HepG2 (cell line): ENCODE data around the gene C1orf116. TPM values are rescaled to one million over a fixed set of nuclear protein-coding genes. Genes with fewer than 3 reads are reported as not detected.

Experiments used
- ATAC-seq: fragments of 200-7000 bp; cut with Tn5 transposase; 3 replicates; pipeline ENCODE4 v1.9.1; 2020; ENCODE audit warnings: mild to moderate bottlenecking, moderate library complexity
- BruUV-seq: library from RNA; stranded (reverse); fragments of 400-500 nt; replicated peaks from 2 replicates; lab custom pipeline; 2021; lab: Mats Ljungman, UMichigan
- CTCF ChIA-PET: fragments of 300-600 bp; formaldehyde crosslinking; extraction: SDS; loops from one replicate; lab custom pipeline; 2021; ENCODE audit warnings: low total read pairs, inconsistent platforms, low intra/inter-chr PET ratio; lab: Yijun Ruan, JAX
- POLR2A ChIA-PET: fragments of 350-600 bp; sonication (Branson Sonifier 250); formaldehyde crosslinking; loops from one replicate; lab custom pipeline; 2020; ENCODE audit warnings: antibody characterized with exemption, inconsistent platforms; lab: Yijun Ruan, JAX
- DNase-seq: peaks from one replicate; pipeline ENCODE4 v3.0.0-alpha.2; 2015; ENCODE audit warnings: low spot score
- FAIRE-seq: peaks from 3 replicates; lab custom pipeline; 2011; peaks lifted over from hg19 to GRCh38; lab: Jason Lieb, UNC
- H2AFZ ChIP-seq: one replicate; pipeline ENCODE4 v1.6.1; 2011; ENCODE audit warnings: low read length, inconsistent platforms
- H3K27ac ChIP-seq: fragments of 300-600 bp; 3 replicates; pipeline ENCODE4 v1.8.0; 2011; ENCODE audit warnings: mixed run types, mild to moderate bottlenecking, mixed read lengths, low read length, inconsistent platforms; ENCODE audit not compliant: insufficient read depth; ENCODE audit errors: extremely low read length
- H3K27me3 ChIP-seq, 2 experiments: fragments of 200-600 bp in 1 of 2; 2 replicates in 1 of 2; 3 replicates in 1 of 2; pipeline versions ENCODE4 v1.6.0 to v1.8.0; 2011; ENCODE audit warnings: low read length in 2 of 2, mild to moderate bottlenecking in 2 of 2, moderate library complexity in 2 of 2, inconsistent platforms in 1 of 2; ENCODE audit not compliant: insufficient read depth in 2 of 2, control insufficient read depth in 1 of 2
- H3K36me3 ChIP-seq, 2 experiments: fragments of 200-600 bp in 1 of 2; replicated peaks in 1 of 2; 2 replicates in 1 of 2; 3 replicates in 1 of 2; pipeline versions ENCODE4 v1.5.1 to v1.8.0; 2011; ENCODE audit warnings: low read length in 2 of 2, inconsistent platforms in 1 of 2; ENCODE audit not compliant: insufficient read depth in 2 of 2, control insufficient read depth in 1 of 2
- H3K4me1 ChIP-seq: 2 replicates; pipeline ENCODE4 v1.5.1; 2012; ENCODE audit warnings: low read length, inconsistent platforms; ENCODE audit not compliant: insufficient read depth
- H3K4me2 ChIP-seq: 2 replicates; pipeline ENCODE4 v1.6.0; 2011; ENCODE audit warnings: low read depth, low read length, inconsistent platforms
- H3K4me3 ChIP-seq, 3 experiments: fragments of 200-600 bp in 1 of 3; sonication (generic), shearing (Covaris generic) in 1 of 3; replicated peaks in 1 of 3; 2 replicates each; pipeline ENCODE4 v1.5.1; 2011 to 2016; ENCODE audit warnings: low read length in 3 of 3, inconsistent platforms in 2 of 3, low read depth in 2 of 3, mild to moderate bottlenecking in 2 of 3, control low read depth in 1 of 3, mixed read lengths in 1 of 3; ENCODE audit not compliant: insufficient read depth in 1 of 3
- H3K79me2 ChIP-seq: one replicate; pipeline ENCODE4 v1.6.1; 2011; ENCODE audit warnings: low read length, inconsistent platforms; ENCODE audit not compliant: insufficient read depth
- H3K9ac ChIP-seq: 2 replicates; pipeline ENCODE4 v1.6.0; 2011; ENCODE audit warnings: mild to moderate bottlenecking, low read depth, low read length, inconsistent platforms; ENCODE audit not compliant: insufficient read depth
- H3K9me3 ChIP-seq: 2 replicates; pipeline ENCODE4 v1.5.1; 2012; ENCODE audit warnings: mild to moderate bottlenecking, low read length
- H4K20me1 ChIP-seq: 2 replicates; pipeline ENCODE4 v1.6.0; 2011; ENCODE audit warnings: inconsistent platforms, mild to moderate bottlenecking, low read length, moderate library complexity; ENCODE audit not compliant: insufficient read depth
- SPEN ChIP-seq: sonication (generic); formaldehyde crosslinking; IDR thresholded peaks from 2 replicates; pipeline ENCODE4 v1.5.1; 2020; ENCODE audit warnings: low read depth, mild to moderate bottlenecking, missing genetic modification reagents
- TEAD3 ChIP-seq: optimal IDR thresholded peaks from 2 replicates; pipeline ENCODE3; 2016; ENCODE audit warnings: borderline replicate concordance
- ZSCAN29 ChIP-seq: sonication (generic); formaldehyde crosslinking; conservative IDR thresholded peaks from 2 replicates; pipeline ENCODE4 v1.4.0; 2020; ENCODE audit warnings: mild to moderate bottlenecking, missing genetic modification reagents
- WGBS: methylation state at CpG from one replicate; pipeline ENCODE4 v1.1.6; 2017; ENCODE audit warnings: low lambda C conversion rate; 5-methylcytosine and 5-hydroxymethylcytosine counted together
- in situ Hi-C: cut with HindIII; loops from 2 replicates; pipeline ENCODE4 v1.10.0; 2017; ENCODE audit warnings: low pct_unique_long_range_greater_than_20kb; ENCODE audit not compliant: extremely low pct_ligation_motif_present
- intact Hi-C: fragments of 100-400 bp; cut with micrococcal nuclease; formaldehyde crosslinking; loops from one replicate; pipeline ENCODE4 v1.10.0; 2022; ENCODE audit not compliant: unreplicated experiment
- polyA plus RNA-seq, 8 experiments: library from polyadenylated mRNA; depleted of rRNA in 3 of 8; stranded (reverse) in 7 of 8; unstranded in 1 of 8; fragments of >200 nt; fragmentation: Illumina TruSeq in 4 of 8; extraction: Trizol in 4 of 8; gene quantifications; 2 replicates each; pipeline versions ENCODE4 v1.2.1 to v1.2.3, GENCODE V29; 2011 to 2016; ENCODE audit warnings: low read depth in 4 of 8, missing spikeins in 1 of 8, mixed read lengths in 1 of 8; ENCODE audit not compliant: insufficient read depth in 1 of 8
- total RNA-seq, 5 experiments: library from RNA; depleted of rRNA; stranded (reverse); fragments of >200 nt; fragmentation: Illumina TruSeq; extraction: Trizol; gene quantifications; 2 replicates each; pipeline ENCODE4 v1.2.3, GENCODE V29; 2016; ENCODE audit warnings: low read depth in 1 of 5
- TF ChIP-seq, protein P1 (sequence below): IDR thresholded peaks from 2 replicates; pipeline ENCODE4 v1.4.0; 2020; ENCODE audit warnings: mild to moderate bottlenecking, missing genetic modification reagents

C1orf116 gene
- total and polyA plus RNA-seq, 2 of the 13 experiments (the other 11 are each of a cell fraction or from before 2014, with no cell fraction given), result 0.51 to 0.95 TPM

DNA sequence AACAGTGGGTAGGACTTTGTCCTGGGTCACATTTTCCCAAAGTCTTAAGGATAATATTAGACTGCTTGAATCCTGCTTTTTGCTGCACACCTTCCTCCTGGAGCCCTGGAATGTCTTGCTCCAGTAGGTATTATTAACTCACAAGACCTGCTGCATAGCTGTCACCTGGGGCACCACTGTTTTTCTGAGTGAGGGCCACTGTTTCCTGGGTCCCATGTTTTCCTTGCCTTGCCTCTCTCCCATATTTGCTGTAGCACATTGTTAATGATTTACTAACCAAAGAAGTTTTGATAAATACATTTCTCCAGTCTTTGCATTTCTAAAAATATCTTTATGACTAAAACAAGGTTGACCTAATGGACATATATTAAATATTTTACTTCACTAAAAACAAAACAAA is 39.8 kb downstream of the C1orf116 start (continued):
- TF ChIP-seq, protein P1, sequence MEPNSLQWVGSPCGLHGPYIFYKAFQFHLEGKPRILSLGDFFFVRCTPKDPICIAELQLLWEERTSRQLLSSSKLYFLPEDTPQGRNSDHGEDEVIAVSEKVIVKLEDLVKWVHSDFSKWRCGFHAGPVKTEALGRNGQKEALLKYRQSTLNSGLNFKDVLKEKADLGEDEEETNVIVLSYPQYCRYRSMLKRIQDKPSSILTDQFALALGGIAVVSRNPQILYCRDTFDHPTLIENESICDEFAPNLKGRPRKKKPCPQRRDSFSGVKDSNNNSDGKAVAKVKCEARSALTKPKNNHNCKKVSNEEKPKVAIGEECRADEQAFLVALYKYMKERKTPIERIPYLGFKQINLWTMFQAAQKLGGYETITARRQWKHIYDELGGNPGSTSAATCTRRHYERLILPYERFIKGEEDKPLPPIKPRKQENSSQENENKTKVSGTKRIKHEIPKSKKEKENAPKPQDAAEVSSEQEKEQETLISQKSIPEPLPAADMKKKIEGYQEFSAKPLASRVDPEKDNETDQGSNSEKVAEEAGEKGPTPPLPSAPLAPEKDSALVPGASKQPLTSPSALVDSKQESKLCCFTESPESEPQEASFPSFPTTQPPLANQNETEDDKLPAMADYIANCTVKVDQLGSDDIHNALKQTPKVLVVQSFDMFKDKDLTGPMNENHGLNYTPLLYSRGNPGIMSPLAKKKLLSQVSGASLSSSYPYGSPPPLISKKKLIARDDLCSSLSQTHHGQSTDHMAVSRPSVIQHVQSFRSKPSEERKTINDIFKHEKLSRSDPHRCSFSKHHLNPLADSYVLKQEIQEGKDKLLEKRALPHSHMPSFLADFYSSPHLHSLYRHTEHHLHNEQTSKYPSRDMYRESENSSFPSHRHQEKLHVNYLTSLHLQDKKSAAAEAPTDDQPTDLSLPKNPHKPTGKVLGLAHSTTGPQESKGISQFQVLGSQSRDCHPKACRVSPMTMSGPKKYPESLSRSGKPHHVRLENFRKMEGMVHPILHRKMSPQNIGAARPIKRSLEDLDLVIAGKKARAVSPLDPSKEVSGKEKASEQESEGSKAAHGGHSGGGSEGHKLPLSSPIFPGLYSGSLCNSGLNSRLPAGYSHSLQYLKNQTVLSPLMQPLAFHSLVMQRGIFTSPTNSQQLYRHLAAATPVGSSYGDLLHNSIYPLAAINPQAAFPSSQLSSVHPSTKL (CRISPR knock-in tag), result peak; percentile 23; the same call in 1 of the 2 replicates
- TF ChIP-seq TEAD3 (CRISPR knock-in tag), result peak; percentile 72
- TF ChIP-seq, all 625 proteins: peak for 4

DNA sequence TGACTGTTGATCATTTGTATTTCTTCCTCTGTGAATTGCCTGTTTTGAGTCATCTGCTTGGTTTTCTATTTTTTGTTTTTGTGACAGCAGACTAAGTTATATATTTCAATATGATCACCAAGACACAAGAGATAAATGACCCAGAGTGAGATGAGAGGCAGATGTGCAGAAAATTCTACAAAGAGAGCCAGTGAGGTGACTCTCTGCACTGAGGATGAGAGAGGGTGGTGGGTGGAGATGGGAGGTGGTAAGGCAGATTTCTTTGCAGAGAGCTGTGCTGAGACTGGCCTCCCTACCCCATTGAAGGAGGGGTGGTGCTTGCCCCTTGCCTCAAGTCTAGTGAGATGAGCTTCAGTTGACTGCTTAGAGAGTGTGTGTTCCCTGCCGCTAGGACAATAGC is 44.7 kb downstream of the C1orf116 start:
- Histone ChIP-seq H3K4me3 (no peak overlapping the region), H3K36me3 (no peaks in the 10 kb centered on the region)
- intact Hi-C loops, result no loop called here
- POLR2A ChIA-PET, result no interaction called here
- no peak for TF ChIP-seq SPEN (CRISPR knock-in tag)
- TF ChIP-seq ZSCAN29 (CRISPR knock-in tag), result no peak
- TF ChIP-seq, all 625 proteins: peak for 0
- Histone ChIP-seq H3K27ac (no peak overlapping the region), H3K4me1 (peaks cover 8% of the 10 kb centered on the region), H4K20me1 (no peaks in the 10 kb centered on the region), H3K79me2 (no peaks in the 10 kb centered on the region), H3K9me3 (no peaks in the 10 kb centered on the region), H3K27me3 (peaks cover 3 to 31% of the 10 kb centered on the region in 2 experiments; a peak in 3 of 5 replicates), H2AFZ (no peak overlapping the region), H3K9ac (no peak overlapping the region), H3K4me2 (no peak overlapping the region)
- in situ Hi-C loops, result loop anchor here (10.0 kb wide), 1 partner anchor 253 kb away; no protein-coding TSS in a partner anchor
- DNase-seq (no peak), FAIRE-seq (no peak), ATAC-seq (no peak)
- CTCF ChIA-PET, result no interaction called here
- WGBS, result no CpG with 5 or more reads among the region's 1 CpG
- BruUV-seq, result no TSS peak
